PFSK-1 (cell line): Measurements from ENCODE around the gene KARS1.

Experiments used
- POLR2AphosphoS5 ChIP-seq: IDR thresholded peaks from 2 replicates; pipeline ENCODE4 v1.6.1; 2012; ENCODE audit warnings: low read depth, mild to moderate bottlenecking, control low read depth, low read length, moderate library complexity
- SIN3A ChIP-seq: IDR thresholded peaks from 2 replicates; pipeline ENCODE4 v1.6.1; 2012; ENCODE audit warnings: mild to moderate bottlenecking, low read length, moderate library complexity, borderline replicate concordance; ENCODE audit not compliant: insufficient read depth
- TAF1 ChIP-seq: IDR thresholded peaks from 2 replicates; pipeline ENCODE4 v1.6.1; 2012; ENCODE audit warnings: low read length, control low read depth, borderline replicate concordance; ENCODE audit not compliant: insufficient read depth
- TF ChIP-seq, protein P1 (sequence below), 2 experiments: IDR thresholded peaks; 2 replicates each; pipeline versions ENCODE4 v1.6.1 to v1.8.0; 2011 to 2012; ENCODE audit warnings: low read depth in 2 of 2, low read length in 2 of 2, control low read depth in 1 of 2, inconsistent platforms in 1 of 2, mild to moderate bottlenecking in 1 of 2, moderate library complexity in 1 of 2; ENCODE audit not compliant: insufficient read depth in 1 of 2

DNA sequence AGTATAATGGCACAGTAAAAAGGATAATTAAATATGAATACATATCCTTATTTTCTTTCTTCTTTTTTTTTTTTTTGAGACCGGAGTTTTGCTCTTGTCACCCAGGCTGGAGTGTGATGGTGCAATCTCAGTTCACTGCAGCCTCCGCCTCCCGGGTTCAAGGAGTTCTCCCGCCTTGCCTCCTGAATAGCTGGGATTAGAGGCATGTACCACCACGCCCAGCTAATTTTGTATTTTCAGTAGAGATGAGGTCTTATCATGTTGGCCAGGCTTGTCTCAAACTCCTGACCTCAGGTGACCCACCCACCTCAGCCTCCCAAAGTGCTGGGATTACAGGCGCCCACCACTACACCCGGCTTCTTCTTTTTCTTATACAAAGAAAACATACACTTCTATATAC lies 69.3 kb downstream of the KARS1 start:
- TF ChIP-seq POLR2AphosphoS5, result no peak
- TF ChIP-seq, protein P1, sequence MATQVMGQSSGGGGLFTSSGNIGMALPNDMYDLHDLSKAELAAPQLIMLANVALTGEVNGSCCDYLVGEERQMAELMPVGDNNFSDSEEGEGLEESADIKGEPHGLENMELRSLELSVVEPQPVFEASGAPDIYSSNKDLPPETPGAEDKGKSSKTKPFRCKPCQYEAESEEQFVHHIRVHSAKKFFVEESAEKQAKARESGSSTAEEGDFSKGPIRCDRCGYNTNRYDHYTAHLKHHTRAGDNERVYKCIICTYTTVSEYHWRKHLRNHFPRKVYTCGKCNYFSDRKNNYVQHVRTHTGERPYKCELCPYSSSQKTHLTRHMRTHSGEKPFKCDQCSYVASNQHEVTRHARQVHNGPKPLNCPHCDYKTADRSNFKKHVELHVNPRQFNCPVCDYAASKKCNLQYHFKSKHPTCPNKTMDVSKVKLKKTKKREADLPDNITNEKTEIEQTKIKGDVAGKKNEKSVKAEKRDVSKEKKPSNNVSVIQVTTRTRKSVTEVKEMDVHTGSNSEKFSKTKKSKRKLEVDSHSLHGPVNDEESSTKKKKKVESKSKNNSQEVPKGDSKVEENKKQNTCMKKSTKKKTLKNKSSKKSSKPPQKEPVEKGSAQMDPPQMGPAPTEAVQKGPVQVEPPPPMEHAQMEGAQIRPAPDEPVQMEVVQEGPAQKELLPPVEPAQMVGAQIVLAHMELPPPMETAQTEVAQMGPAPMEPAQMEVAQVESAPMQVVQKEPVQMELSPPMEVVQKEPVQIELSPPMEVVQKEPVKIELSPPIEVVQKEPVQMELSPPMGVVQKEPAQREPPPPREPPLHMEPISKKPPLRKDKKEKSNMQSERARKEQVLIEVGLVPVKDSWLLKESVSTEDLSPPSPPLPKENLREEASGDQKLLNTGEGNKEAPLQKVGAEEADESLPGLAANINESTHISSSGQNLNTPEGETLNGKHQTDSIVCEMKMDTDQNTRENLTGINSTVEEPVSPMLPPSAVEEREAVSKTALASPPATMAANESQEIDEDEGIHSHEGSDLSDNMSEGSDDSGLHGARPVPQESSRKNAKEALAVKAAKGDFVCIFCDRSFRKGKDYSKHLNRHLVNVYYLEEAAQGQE (IDR thresholded peaks at IDR 0.05; ENCODE audit: insufficient read depth in 1 of 2, low read depth in 2 of 2, low read length in 2 of 2), result no peak
- TF ChIP-seq SIN3A, result no peak
- no peak for TF ChIP-seq TAF1
